ENCODE measurements around the gene ARSG. TPM values are rescaled to one million over a fixed set of nuclear protein-coding genes. Genes with fewer than 3 reads are reported as not detected.

The ARSG gene
- total and polyA plus RNA-seq, 10 of the 15 experiments (the other 5 are each of a cell fraction or from before 2014, with no cell fraction given) = 2.9 to 13.5 (median 7.6) TPM

GRCh38 chr17:68420065-68420464 lies 128.8 kb downstream of the ARSG start (continued):
- TF ChIP-seq ZBTB40 (IDR thresholded peaks at IDR 0.05; ENCODE audit: borderline replicate concordance) (no peak), RAD21 (IDR thresholded peaks at IDR 0.05; ENCODE audit: insufficient read depth, low read depth, low read length) (no peak), CREB1 (IDR thresholded peaks at IDR 0.05; ENCODE audit: low read depth) (no peak)

- Histone ChIP-seq H3K36me3 (ENCODE audit: control insufficient read depth in 2 of 2, insufficient read depth in 2 of 2, low read length in 1 of 2) (peaks cover 0 to 3% of the 10 kb centered on the region in 2 experiments; a peak in 2 of 4 replicates), H3K27me3 (replicated peaks in 1 of 2; ENCODE audit: control insufficient read depth in 2 of 2, insufficient read depth in 2 of 2, low read length in 1 of 2) (no peaks in the 10 kb centered on the region), H3K4me3 (no peak overlapping the region), H3K4me2 (ENCODE audit: control insufficient read depth, insufficient read depth) (no peak overlapping the region), H3K27ac (ENCODE audit: control insufficient read depth, insufficient read depth) (no peak overlapping the region), H3K9me3 (replicated peaks; ENCODE audit: control insufficient read depth, insufficient read depth, low read length) (no peaks in the 10 kb centered on the region; the same call in 2 of the 3 replicates), H3K9ac (ENCODE audit: control insufficient read depth, insufficient read depth, low read length) (no peak overlapping the region), H4K20me1 (ENCODE audit: control insufficient read depth, insufficient read depth) (no peaks in the 10 kb centered on the region), H3K79me2 (ENCODE audit: control insufficient read depth, insufficient read depth, low read length) (no peaks in the 10 kb centered on the region), H3K4me1 (ENCODE audit: control insufficient read depth, insufficient read depth, low read length) (no peaks in the 10 kb centered on the region), H2AFZ (ENCODE audit: control insufficient read depth, low read depth, low read length) (no peak overlapping the region)
- ChIA-PET CTCF (no interaction called here), SMC1A (ENCODE audit: uncharacterized antibody, unreplicated experiment) (no interaction called here), RAD21 (ENCODE audit: unreplicated experiment) (no interaction called here), POLR2A (no interaction called here)
- no peak for ATAC-seq
- TSS peak; percentile 14 for BruUV-seq (replicated peaks)
- no peak for FAIRE-seq
- in situ Hi-C loops (cut with MboI) = no loop called here
- intact Hi-C loops (cut with micrococcal nuclease; ENCODE audit: unreplicated experiment) = no loop called here
- WGBS (ENCODE audit: insufficient coverage, insufficient replicate concordance, low lambda C conversion rate, missing lambda C conversion rate) = 76% methylated on average over 9 of the region's 9 CpGs
- no peak for DNase-seq (ENCODE audit: low read depth, low spot score)
- TF ChIP-seq PML (IDR thresholded peaks at IDR 0.05; ENCODE audit: low read length) (no peak), TBL1XR1 (IDR thresholded peaks at IDR 0.05; ENCODE audit: low read depth, low read length) (no peak), SUPT20H (IDR thresholded peaks at IDR 0.05; ENCODE audit: borderline replicate concordance, control insufficient read depth, low read depth, low read length) (no peak), SMC3 (IDR thresholded peaks at IDR 0.05; ENCODE audit: borderline replicate concordance, low read length) (no peak), CEBPB (IDR thresholded peaks at IDR 0.05; ENCODE audit: borderline replicate concordance in 1 of 2, low read depth in 2 of 2, low read length in 2 of 2) (no peak), IRF5 (IDR thresholded peaks at IDR 0.05; ENCODE audit: borderline replicate concordance) (no peak), NFYA (IDR thresholded peaks at IDR 0.05; ENCODE audit: borderline replicate concordance, low read depth, low read length) (no peak), BMI1 (IDR thresholded peaks at IDR 0.05; ENCODE audit: borderline replicate concordance) (no peak), ZNF384 (IDR thresholded peaks at IDR 0.05; ENCODE audit: borderline replicate concordance, low read depth, low read length) (no peak), RCOR1 (conservative IDR thresholded peaks at IDR 0.05; ENCODE audit: low read depth, low read length) (no peak), PRDM15 (CRISPR knock-in tag; IDR thresholded peaks at IDR 0.05) (no peak), ZBED1 (IDR thresholded peaks at IDR 0.05; ENCODE audit: borderline replicate concordance) (no peak)
Observed at GRCh38 chr17:68421486-68421885, 130.2 kb downstream of the ARSG start.
